ENCODE measurements around the gene TAGLN2. TPM values are rescaled to one million over a fixed set of nuclear protein-coding genes. Genes with fewer than 3 reads are reported as not detected.

Gene TAGLN2
- total RNA-seq, 4 donors from 2014 or later, result 242 to 569 (median 258) TPM

DNA sequence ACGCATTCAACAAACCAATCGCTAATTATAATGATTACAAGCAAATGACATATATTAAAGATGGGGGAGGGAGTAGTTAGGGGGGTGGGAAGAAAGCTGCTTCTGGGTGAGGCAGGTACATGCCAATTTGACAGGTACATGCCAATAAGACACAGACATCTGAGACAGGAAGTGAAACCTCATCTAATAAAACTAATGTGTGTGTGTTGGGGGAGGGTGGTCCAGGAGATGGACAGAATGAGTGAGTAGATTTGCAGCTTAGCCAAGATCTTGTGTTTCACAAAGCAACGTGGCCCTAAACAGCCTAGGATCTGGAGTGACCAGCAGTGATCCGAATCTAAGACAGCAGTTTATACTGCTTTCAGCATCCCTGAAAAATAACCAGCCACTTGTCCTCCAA, 36.1 kb downstream of the TAGLN2 start:
- ATAC-seq (ENCODE audit: low FRiP score) (no peak), DNase-seq (ENCODE audit: low spot score) (no peak)
- TF ChIP-seq, protein P1, sequence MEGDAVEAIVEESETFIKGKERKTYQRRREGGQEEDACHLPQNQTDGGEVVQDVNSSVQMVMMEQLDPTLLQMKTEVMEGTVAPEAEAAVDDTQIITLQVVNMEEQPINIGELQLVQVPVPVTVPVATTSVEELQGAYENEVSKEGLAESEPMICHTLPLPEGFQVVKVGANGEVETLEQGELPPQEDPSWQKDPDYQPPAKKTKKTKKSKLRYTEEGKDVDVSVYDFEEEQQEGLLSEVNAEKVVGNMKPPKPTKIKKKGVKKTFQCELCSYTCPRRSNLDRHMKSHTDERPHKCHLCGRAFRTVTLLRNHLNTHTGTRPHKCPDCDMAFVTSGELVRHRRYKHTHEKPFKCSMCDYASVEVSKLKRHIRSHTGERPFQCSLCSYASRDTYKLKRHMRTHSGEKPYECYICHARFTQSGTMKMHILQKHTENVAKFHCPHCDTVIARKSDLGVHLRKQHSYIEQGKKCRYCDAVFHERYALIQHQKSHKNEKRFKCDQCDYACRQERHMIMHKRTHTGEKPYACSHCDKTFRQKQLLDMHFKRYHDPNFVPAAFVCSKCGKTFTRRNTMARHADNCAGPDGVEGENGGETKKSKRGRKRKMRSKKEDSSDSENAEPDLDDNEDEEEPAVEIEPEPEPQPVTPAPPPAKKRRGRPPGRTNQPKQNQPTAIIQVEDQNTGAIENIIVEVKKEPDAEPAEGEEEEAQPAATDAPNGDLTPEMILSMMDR (IDR thresholded peaks at IDR 0.05), result no peak

DNA sequence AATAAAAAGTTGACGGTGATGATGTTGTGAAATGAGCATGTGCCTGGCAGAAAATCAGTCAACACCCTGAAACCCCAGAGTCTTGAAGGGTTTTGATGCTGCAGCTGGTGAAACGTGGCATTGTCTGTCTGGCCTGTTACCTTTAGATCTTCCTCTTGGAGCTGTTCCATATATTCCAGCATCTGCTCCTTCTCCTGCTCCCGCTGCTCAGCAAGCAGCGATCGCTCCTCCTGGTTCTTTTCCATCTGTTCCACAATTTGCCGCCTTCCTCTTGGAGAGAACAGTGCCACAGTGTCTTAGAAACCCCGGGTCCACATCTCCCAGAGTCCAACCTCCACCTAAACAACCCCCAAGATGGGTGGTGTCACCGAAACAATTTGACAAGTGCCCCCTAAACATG, 41.0 kb downstream of the TAGLN2 start:
- no peak for DNase-seq (ENCODE audit: low spot score)
- TF ChIP-seq, protein P1 (IDR thresholded peaks at IDR 0.05), result no peak
- no peak for ATAC-seq (ENCODE audit: low FRiP score)

DNA sequence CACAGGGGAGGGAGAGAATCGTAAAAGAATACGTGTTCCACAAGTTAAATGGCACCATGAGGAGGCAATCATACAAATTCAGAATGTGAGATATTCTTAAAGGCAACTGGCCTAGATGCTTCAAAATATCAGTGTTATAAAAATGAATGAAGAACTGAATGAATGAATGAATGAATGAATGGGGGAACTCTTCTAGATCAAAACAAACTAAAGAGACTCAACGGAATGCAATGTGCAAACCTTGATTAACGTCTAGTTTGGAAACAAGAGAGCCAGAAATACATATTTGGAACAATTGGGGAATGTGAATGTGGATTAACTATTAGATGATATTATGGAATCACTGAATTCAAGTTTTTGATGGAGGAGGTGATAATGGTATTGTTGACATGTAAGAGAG, 42.2 kb downstream of the TAGLN2 start:
- DNase-seq (ENCODE audit: low spot score), result no peak
- TF ChIP-seq, protein P1 (IDR thresholded peaks at IDR 0.05), result no peak
- no peak for ATAC-seq (ENCODE audit: low FRiP score)

DNA sequence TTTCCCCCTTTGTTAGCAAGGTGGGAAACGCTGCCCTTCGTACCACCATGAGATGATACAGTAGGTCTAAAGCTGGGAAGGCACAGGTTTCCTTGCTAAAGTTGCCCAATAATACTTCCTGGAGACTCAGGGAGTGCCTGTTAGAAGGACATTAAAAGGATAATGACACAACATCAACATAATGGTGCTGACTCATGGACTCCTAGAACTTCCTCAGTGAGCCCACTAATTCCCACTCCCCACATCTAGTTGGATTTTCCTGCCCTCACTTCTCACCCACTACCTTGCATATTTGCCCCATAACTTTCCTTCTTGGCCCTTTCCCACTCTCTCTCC, 42.8 kb downstream of the TAGLN2 start:
- no peak for DNase-seq (ENCODE audit: low spot score)
- ATAC-seq (ENCODE audit: low FRiP score), result peak; percentile 39
- TF ChIP-seq, protein P1 (IDR thresholded peaks at IDR 0.05), result no peak

GRCh38 chr1:159881622-159882526, 43.4 kb downstream of the TAGLN2 start:
- DNase-seq (ENCODE audit: low spot score) (peak; percentile 96), ATAC-seq (ENCODE audit: low FRiP score) (peak; percentile 94)
- TF ChIP-seq, protein P1 (IDR thresholded peaks at IDR 0.05), result no peak

GRCh38 chr1:159880430-159880829, 44.9 kb downstream of the TAGLN2 start:
- TF ChIP-seq, protein P1 (IDR thresholded peaks at IDR 0.05), result no peak
- ATAC-seq (ENCODE audit: low FRiP score) (no peak), DNase-seq (ENCODE audit: low spot score) (no peak)

- TF ChIP-seq, protein P1 (IDR thresholded peaks at IDR 0.05), result no peak
- DNase-seq (ENCODE audit: low spot score) (no peak), ATAC-seq (ENCODE audit: low FRiP score) (peak; percentile 21)
Measured at GRCh38 chr1:159879977-159880376, 45.3 kb downstream of the TAGLN2 start.
